Adrenal gland (tissue), 5 donors: ENCODE results near the gene COX20.

Experiments
- POLR2A ChIP-seq, 2 donors: fragments of 450-650 bp; IDR thresholded peaks; one replicate each; pipeline ENCODE4 v1.6.1; 2017; ENCODE audit warnings: antibody characterized with exemption in 2 of 2, mild to moderate bottlenecking in 2 of 2, moderate library complexity in 1 of 2
- TF ChIP-seq, protein P1 (sequence below), 6 experiments: fragments of 450-650 bp in 4 of 6; fragments of 200-600 bp in 2 of 6; sonication (generic) in 1 of 6; IDR thresholded peaks; 1 replicate in 5 of 6; 2 replicates in 1 of 6; pipeline versions ENCODE4 v1.5.1 to v1.8.0; 2016 to 2021; ENCODE audit warnings: antibody characterized with exemption in 6 of 6, mild to moderate bottlenecking in 2 of 6, moderate library complexity in 1 of 6
- donor health status: DM: no; HTN: no; CAD: no.

DNA sequence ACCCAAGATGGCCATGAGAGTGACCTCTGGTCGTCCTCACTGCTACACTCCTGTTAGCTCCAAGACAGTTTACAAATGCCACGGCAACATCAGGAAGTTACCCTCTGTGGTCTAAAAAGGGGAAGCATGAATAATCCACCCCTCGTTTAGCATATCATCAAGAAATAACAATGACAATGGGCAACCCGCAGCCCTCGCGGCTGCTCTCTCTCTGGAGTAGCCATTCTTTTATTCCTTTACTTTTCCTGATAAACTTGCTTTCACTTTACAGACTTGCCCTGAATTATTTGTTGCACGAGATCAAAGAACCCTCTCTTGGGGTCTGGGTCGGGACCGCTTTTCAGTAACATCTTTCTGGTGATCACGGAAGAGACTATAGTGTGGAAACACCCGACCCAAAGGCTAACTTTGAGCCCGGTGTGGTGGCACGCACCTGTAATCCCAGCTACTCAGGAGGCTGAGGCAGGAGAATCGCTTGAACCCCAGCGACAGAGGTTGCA lies 19.8 kb upstream of the COX20 start:
- TF ChIP-seq, protein P1, sequence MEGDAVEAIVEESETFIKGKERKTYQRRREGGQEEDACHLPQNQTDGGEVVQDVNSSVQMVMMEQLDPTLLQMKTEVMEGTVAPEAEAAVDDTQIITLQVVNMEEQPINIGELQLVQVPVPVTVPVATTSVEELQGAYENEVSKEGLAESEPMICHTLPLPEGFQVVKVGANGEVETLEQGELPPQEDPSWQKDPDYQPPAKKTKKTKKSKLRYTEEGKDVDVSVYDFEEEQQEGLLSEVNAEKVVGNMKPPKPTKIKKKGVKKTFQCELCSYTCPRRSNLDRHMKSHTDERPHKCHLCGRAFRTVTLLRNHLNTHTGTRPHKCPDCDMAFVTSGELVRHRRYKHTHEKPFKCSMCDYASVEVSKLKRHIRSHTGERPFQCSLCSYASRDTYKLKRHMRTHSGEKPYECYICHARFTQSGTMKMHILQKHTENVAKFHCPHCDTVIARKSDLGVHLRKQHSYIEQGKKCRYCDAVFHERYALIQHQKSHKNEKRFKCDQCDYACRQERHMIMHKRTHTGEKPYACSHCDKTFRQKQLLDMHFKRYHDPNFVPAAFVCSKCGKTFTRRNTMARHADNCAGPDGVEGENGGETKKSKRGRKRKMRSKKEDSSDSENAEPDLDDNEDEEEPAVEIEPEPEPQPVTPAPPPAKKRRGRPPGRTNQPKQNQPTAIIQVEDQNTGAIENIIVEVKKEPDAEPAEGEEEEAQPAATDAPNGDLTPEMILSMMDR (IDR thresholded peaks at IDR 0.05): no peak
- no peak for TF ChIP-seq POLR2A (IDR thresholded peaks at IDR 0.05)
